HG03025 (cell line): ENCODE results near the gene MALT1.
"Not testable (repeated sequence)": the region's sequence is repeated elsewhere in the genome, so short reads cannot be mapped to it uniquely, and the experiment has no call there.

ENCODE experiments used
- ATAC-seq: cut with Tn5 transposase; IDR thresholded peaks from one replicate; pipeline ENCODE4 v1.9.1; 2021; ENCODE audit warnings: mild to moderate bottlenecking, moderate library complexity; ENCODE audit not compliant: unreplicated experiment, low FRiP score

Gene MALT1

GRCh38 chr18:58726671-58727070 is 55.4 kb downstream of the MALT1 start:
- ATAC-seq: no peak

GRCh38 chr18:58727776-58728500 is 56.7 kb downstream of the MALT1 start:
- no peak for ATAC-seq

GRCh38 chr18:58728719-58729118 is 57.5 kb downstream of the MALT1 start:
- ATAC-seq: no peak

- ATAC-seq: no peak
Measured at GRCh38 chr18:58730618-58731017, 59.4 kb downstream of the MALT1 start.

GRCh38 chr18:58732471-58732870 is 61.2 kb downstream of the MALT1 start:
- no peak for ATAC-seq

GRCh38 chr18:58733866-58734265 is 62.6 kb downstream of the MALT1 start:
- no peak for ATAC-seq

- ATAC-seq: no peak
Measured at GRCh38 chr18:58738322-58738721, 67.1 kb downstream of the MALT1 start.

GRCh38 chr18:58745914-58746313 is 74.6 kb downstream of the MALT1 start:
- ATAC-seq: no peak

- ATAC-seq: no peak
Measured at GRCh38 chr18:58748899-58749595, 77.8 kb downstream of the MALT1 start.

GRCh38 chr18:58753976-58754375 is 82.7 kb downstream of the MALT1 start:
- ATAC-seq: no peak

GRCh38 chr18:58754544-58755068 is 83.3 kb downstream of the MALT1 start:
- ATAC-seq: no peak

GRCh38 chr18:58755304-58756010 is 84.2 kb downstream of the MALT1 start:
- ATAC-seq: no peak

- no peak for ATAC-seq
Measured at GRCh38 chr18:58756148-58756547, 84.9 kb downstream of the MALT1 start.

GRCh38 chr18:58756596-58757240 is 85.5 kb downstream of the MALT1 start:
- no peak for ATAC-seq

GRCh38 chr18:58757351-58757750 is 86.1 kb downstream of the MALT1 start:
- ATAC-seq: not testable (repeated sequence)

- ATAC-seq: no peak
Measured at GRCh38 chr18:58758046-58758445, 86.8 kb downstream of the MALT1 start.

GRCh38 chr18:58758606-58759005 is 87.3 kb downstream of the MALT1 start:
- no peak for ATAC-seq

- no peak for ATAC-seq
Measured at GRCh38 chr18:58761241-58761969, 90.1 kb downstream of the MALT1 start.

GRCh38 chr18:58761970-58762780 is 90.9 kb downstream of the MALT1 start:
- ATAC-seq: no peak
